Lower lobe of right lung (tissue), 2 donors: ENCODE measurements around the gene INO80. TPM values are rescaled to one million over a fixed set of nuclear protein-coding genes. Genes with fewer than 3 reads are reported as not detected.
"Not testable (repeated sequence)": the region's sequence is repeated elsewhere in the genome, so short reads cannot be mapped to it uniquely, and the experiment has no call there.

Source experiments
- ATAC-seq, 2 donors: fragments of 200-7000 bp; cut with Tn5 transposase; one replicate each; pipeline ENCODE4 v1.9.1; 2020 to 2022; ENCODE audit warnings: mild to moderate bottlenecking in 2 of 2, moderate library complexity in 2 of 2
- DNase-seq: peaks from one replicate; pipeline ENCODE4 v3.0.0-alpha.2; 2020
- H3K27ac ChIP-seq: fragments of 200-600 bp; one replicate; pipeline ENCODE4 v1.8.0; 2022
- H3K27me3 ChIP-seq: fragments of 200-600 bp; one replicate; pipeline ENCODE4 v1.8.0; 2022; ENCODE audit warnings: low read depth
- H3K36me3 ChIP-seq: fragments of 200-600 bp; one replicate; pipeline ENCODE4 v1.8.0; 2022; ENCODE audit warnings: mild to moderate bottlenecking
- H3K4me1 ChIP-seq: fragments of 200-600 bp; one replicate; pipeline ENCODE4 v1.8.0; 2022
- H3K4me3 ChIP-seq: fragments of 200-600 bp; one replicate; pipeline ENCODE4 v1.8.0; 2022; ENCODE audit warnings: mild to moderate bottlenecking
- H3K9me3 ChIP-seq: fragments of 200-600 bp; one replicate; pipeline ENCODE4 v1.8.0; 2022
- CTCF ChIP-seq: fragments of 200-600 bp; IDR thresholded peaks from one replicate; pipeline ENCODE4 v1.8.0; 2022; ENCODE audit warnings: antibody characterized with exemption, mild to moderate bottlenecking
- intact Hi-C: fragments of 100-400 bp; cut with DNase I; formaldehyde crosslinking; loops from one replicate; pipeline ENCODE4 v1.11.0; 2022
- total RNA-seq: library from RNA; stranded (reverse); fragmentation: NEBNext Ultra II Directional; extraction: Animal tissue kit (Norgen Biotek cat#: 25700); gene quantifications from one replicate; pipeline ENCODE4 v1.2.1, GENCODE V29; 2021
- donor health status: DM: no; HTN: yes; CAD: no; lungs with severe emphysema.

The INO80 gene
- total RNA-seq, 1 donor from 2014 or later, result 25.0 TPM

GRCh38 chr15:40957581-40958051, 158.5 kb downstream of the INO80 start:
- ATAC-seq, result no peak

DNA sequence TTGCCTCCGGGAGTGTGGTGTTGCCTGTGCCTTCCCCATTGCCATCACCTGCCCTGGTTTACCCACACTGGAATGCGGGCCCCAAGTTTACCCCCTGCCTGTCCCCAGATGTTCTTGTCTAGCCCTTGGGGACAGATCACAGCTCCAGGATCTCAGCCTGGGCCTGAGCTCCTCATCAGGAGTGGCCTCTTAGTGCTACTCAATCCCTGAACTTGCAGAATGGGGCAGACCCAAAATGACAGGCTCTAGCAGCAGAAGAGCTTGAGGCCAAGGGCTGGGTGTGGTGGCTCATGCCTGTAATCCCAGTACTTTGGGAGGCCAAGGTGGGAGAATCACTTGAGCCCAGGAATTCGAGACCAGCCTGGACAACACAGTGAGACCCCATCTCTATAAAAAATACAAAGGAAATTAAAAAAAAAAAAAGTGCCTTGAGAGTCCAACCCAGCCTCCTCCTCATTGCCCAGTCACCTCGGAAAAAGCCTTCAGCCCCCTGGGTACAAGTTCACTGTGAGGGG, 159.0 kb downstream of the INO80 start:
- Histone ChIP-seq H3K4me3 (no peak overlapping the region), H3K36me3 (no peaks in the 10 kb centered on the region), H3K4me1 (peaks cover 29% of the 10 kb centered on the region), H3K27ac (no peak overlapping the region), H3K27me3 (no peaks in the 10 kb centered on the region), H3K9me3 (no peaks in the 10 kb centered on the region)
- DNase-seq, result no peak
- intact Hi-C loops, result no loop called here
- ATAC-seq, result no peak
- TF ChIP-seq CTCF, result no peak

More at GRCh38 chr15:40957581-40958051, 158.5 kb downstream of the INO80 start:
- H3K4me3 ChIP-seq, result no peak overlapping the region
- DNase-seq, result no peak
- H3K36me3 ChIP-seq, result no peaks in the 10 kb centered on the region
- intact Hi-C loops, result no loop called here
- H3K4me1 ChIP-seq, result peaks cover 24% of the 10 kb centered on the region
- H3K27ac ChIP-seq, result no peak overlapping the region
- no peaks in the 10 kb centered on the region for H3K27me3 ChIP-seq
- TF ChIP-seq CTCF, result no peak
- no peaks in the 10 kb centered on the region for H3K9me3 ChIP-seq

GRCh38 chr15:40956541-40956982, 159.5 kb downstream of the INO80 start:
- DNase-seq, result no peak
- intact Hi-C loops, result no loop called here
- Histone ChIP-seq H3K4me3 (no peak overlapping the region), H3K27me3 (no peaks in the 10 kb centered on the region), H3K36me3 (no peaks in the 10 kb centered on the region), H3K27ac (no peak overlapping the region), H3K9me3 (no peaks in the 10 kb centered on the region), H3K4me1 (peaks cover 29% of the 10 kb centered on the region)
- no peak for ATAC-seq
- no peak for TF ChIP-seq CTCF

- H3K9me3 ChIP-seq, result no peaks in the 10 kb centered on the region
- H3K27me3 ChIP-seq, result no peaks in the 10 kb centered on the region
- no peak overlapping the region for H3K27ac ChIP-seq
- H3K4me1 ChIP-seq, result peaks cover 27% of the 10 kb centered on the region
- no peak for TF ChIP-seq CTCF
- no peaks in the 10 kb centered on the region for H3K36me3 ChIP-seq
- H3K4me3 ChIP-seq, result no peak overlapping the region
- DNase-seq (no peak), ATAC-seq (no peak)
- intact Hi-C loops, result no loop called here
Observed at GRCh38 chr15:40955930-40956540, 160.0 kb downstream of the INO80 start.

DNA sequence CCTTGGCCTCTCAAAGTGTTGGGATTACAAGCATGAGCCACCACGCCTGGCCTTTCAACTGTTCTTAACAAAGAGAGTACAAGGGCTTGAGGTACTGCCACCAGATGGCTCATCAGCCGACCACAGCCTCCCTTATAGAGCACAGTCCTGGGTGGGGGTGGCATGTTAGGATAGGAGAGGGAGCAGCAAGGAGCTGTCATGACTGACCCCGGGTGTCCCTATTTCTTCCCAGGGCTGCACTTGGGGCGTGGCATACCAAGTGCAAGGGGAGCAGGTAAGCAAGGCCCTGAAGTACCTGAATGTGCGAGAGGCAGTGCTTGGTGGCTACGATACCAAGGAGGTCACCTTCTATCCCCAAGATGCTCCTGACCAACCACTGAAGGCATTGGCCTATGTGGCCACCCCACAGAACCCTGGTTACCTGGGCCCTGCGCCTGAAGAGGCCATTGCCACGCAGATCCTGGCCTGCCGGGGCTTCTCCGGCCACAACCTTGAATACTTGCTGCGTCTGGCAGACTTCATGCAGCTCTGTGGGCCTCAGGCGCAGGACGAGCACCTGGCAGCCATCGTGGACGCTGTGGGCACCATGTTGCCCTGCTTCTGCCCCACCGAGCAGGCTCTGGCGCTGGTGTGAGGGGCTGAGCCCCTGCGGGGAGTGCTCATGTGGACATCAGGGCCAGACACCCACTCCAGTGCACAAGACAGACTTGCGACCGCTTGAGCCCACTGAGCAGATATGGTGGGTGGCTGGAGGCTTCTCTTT, 160.8 kb downstream of the INO80 start:
- intact Hi-C loops, result no loop called here
- no peaks in the 10 kb centered on the region for H3K9me3 ChIP-seq

DNA sequence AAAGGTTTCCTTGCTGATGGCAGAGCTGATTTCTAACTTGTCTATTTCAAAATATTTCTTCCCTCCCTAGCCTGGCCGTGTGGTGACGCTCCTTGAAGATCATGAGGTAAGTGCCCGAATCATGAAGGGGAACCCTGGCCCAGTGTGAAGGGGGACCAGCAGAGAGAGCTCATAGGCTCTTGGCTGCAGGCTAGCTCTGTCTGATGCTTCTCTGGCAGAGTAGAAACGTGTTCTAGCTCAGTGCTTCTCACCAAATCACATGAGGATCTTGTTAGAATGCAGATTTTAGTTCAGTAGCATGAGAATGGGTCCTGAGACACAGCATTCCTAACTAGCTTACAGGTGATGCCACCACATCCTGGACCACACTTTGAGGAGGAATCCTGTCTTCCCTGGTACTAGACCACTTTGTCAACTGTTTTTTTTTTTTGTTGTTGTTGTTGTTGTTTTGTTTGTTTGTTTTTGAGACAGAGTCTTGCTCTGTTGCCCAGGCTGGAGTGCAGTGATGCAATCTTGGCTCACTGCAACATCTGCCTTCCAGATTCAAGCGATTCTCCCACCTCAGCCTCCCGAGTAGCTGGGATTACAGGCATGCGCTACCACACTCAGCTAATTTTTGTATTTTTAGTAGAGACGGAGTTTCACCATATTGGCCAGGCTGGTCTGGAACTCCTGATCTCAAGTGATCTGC, 161.8 kb downstream of the INO80 start:
- intact Hi-C loops, H3K27ac ChIP-seq, H3K27me3 ChIP-seq, ATAC-seq, H3K9me3 ChIP-seq, DNase-seq, H3K36me3 ChIP-seq: not testable (repeated sequence)
- Histone ChIP-seq H3K4me1 (peaks cover 24% of the 10 kb centered on the region), H3K4me3 (peak overlapping the region; percentile 79)

More for the DNA sequence above, 160.8 kb downstream of the INO80 start:
- no peak for TF ChIP-seq CTCF
- peak; percentile 33 for DNase-seq
- H3K4me1 ChIP-seq, result peaks cover 20% of the 10 kb centered on the region
- ATAC-seq, result no peak
- no peaks in the 10 kb centered on the region for H3K27me3 ChIP-seq
- no peak overlapping the region for H3K27ac ChIP-seq
- no peak overlapping the region for H3K4me3 ChIP-seq
- no peaks in the 10 kb centered on the region for H3K36me3 ChIP-seq
